Osteoblast (primary cell): ENCODE data around the gene BEND6. TPM values are rescaled to one million over a fixed set of nuclear protein-coding genes. Genes with fewer than 3 reads are reported as not detected.

Experiments used
- DNase-seq: peaks from one replicate; pipeline ENCODE4 v3.0.0; 2011; ENCODE audit warnings: low spot score, mixed read lengths; ENCODE audit not compliant: insufficient read length; ENCODE audit errors: missing footprints
- H2AFZ ChIP-seq: 2 replicates; pipeline ENCODE4 v1.6.0; 2011; ENCODE audit warnings: mild to moderate bottlenecking, low read length
- H3K27ac ChIP-seq: 2 replicates; pipeline ENCODE4 v1.5.1; 2011; ENCODE audit warnings: mild to moderate bottlenecking, low read depth, low read length, moderate library complexity
- H3K27me3 ChIP-seq: 2 replicates; pipeline ENCODE4 v1.6.0; 2012; ENCODE audit warnings: mild to moderate bottlenecking, control low read depth, inconsistent platforms, low read length, moderate library complexity; ENCODE audit not compliant: insufficient read depth
- H3K36me3 ChIP-seq: 2 replicates; pipeline ENCODE4 v1.5.1; 2011; ENCODE audit warnings: mild to moderate bottlenecking, low read length, control low read depth, moderate library complexity; ENCODE audit not compliant: insufficient read depth
- H3K4me1 ChIP-seq: 2 replicates; pipeline ENCODE4 v1.5.1; 2011; ENCODE audit warnings: mild to moderate bottlenecking, low read length, control low read depth, moderate library complexity; ENCODE audit not compliant: insufficient read depth
- H3K4me2 ChIP-seq: 2 replicates; pipeline ENCODE4 v1.6.0; 2011; ENCODE audit warnings: mild to moderate bottlenecking, low read length; ENCODE audit not compliant: insufficient read depth
- H3K4me3 ChIP-seq: fragments of 200-600 bp; sonication (generic); 3 replicates; pipeline ENCODE4 v1.5.1; 2012; ENCODE audit warnings: mild to moderate bottlenecking, low read length, inconsistent platforms; ENCODE audit not compliant: insufficient read depth
- H3K79me2 ChIP-seq: 2 replicates; pipeline ENCODE4 v1.6.0; 2012; ENCODE audit warnings: mild to moderate bottlenecking, low read length, control low read depth, inconsistent platforms; ENCODE audit not compliant: insufficient read depth
- H3K9me3 ChIP-seq: 2 replicates; pipeline ENCODE4 v1.5.1; 2011; ENCODE audit warnings: low read depth, low read length, control low read depth
- H4K20me1 ChIP-seq: 2 replicates; pipeline ENCODE4 v1.6.0; 2012; ENCODE audit warnings: mild to moderate bottlenecking, low read length, control low read depth; ENCODE audit not compliant: insufficient read depth
- CTCF ChIP-seq: IDR thresholded peaks from 2 replicates; pipeline ENCODE4 v1.5.1; 2011; ENCODE audit warnings: mild to moderate bottlenecking, low read depth, low read length, moderate library complexity; ENCODE audit errors: extremely low read depth
- total RNA-seq: library from RNA; depleted of rRNA; stranded (reverse); fragments of >200 nt; gene quantifications from 2 replicates; pipeline ENCODE4 v1.2.3, GENCODE V29; 2012

Gene BEND6
- total RNA-seq, 1 donor: 22.4 TPM

GRCh38 chr6:57069228-57069627 lies 114.3 kb downstream of the BEND6 start:
- no peak for TF ChIP-seq CTCF
- H3K4me2 ChIP-seq: no peak overlapping the region
- no peaks in the 10 kb centered on the region for H3K27me3 ChIP-seq
- no peaks in the 10 kb centered on the region for H3K9me3 ChIP-seq
- peaks cover 16% of the 10 kb centered on the region for H3K4me1 ChIP-seq
- H4K20me1 ChIP-seq: no peaks in the 10 kb centered on the region
- H3K79me2 ChIP-seq: no peaks in the 10 kb centered on the region
- no peak overlapping the region for H3K4me3 ChIP-seq
- H3K27ac ChIP-seq: no peak overlapping the region
- DNase-seq: no peak
- H3K36me3 ChIP-seq: no peaks in the 10 kb centered on the region
- H2AFZ ChIP-seq: no peak overlapping the region

- no peaks in the 10 kb centered on the region for H3K79me2 ChIP-seq
- no peaks in the 10 kb centered on the region for H3K27me3 ChIP-seq
- TF ChIP-seq CTCF: no peak
- no peak overlapping the region for H3K4me2 ChIP-seq
- peaks cover 13% of the 10 kb centered on the region for H3K4me1 ChIP-seq
- no peaks in the 10 kb centered on the region for H4K20me1 ChIP-seq
- H2AFZ ChIP-seq: no peak overlapping the region
- H3K36me3 ChIP-seq: no peaks in the 10 kb centered on the region
- no peak overlapping the region for H3K27ac ChIP-seq
- no peak for DNase-seq
- H3K4me3 ChIP-seq: no peak overlapping the region
- H3K9me3 ChIP-seq: no peaks in the 10 kb centered on the region
Observed at GRCh38 chr6:57069920-57070331, 115.0 kb downstream of the BEND6 start.

GRCh38 chr6:57072108-57072507 lies 117.2 kb downstream of the BEND6 start:
- H3K4me3 ChIP-seq: no peak overlapping the region
- H3K4me2 ChIP-seq: no peak overlapping the region
- no peak for DNase-seq
- no peaks in the 10 kb centered on the region for H4K20me1 ChIP-seq
- H3K9me3 ChIP-seq: no peaks in the 10 kb centered on the region
- H3K79me2 ChIP-seq: no peaks in the 10 kb centered on the region
- H3K27ac ChIP-seq: no peak overlapping the region
- no peak overlapping the region for H2AFZ ChIP-seq
- H3K27me3 ChIP-seq: no peaks in the 10 kb centered on the region
- no peaks in the 10 kb centered on the region for H3K36me3 ChIP-seq
- peaks cover 12% of the 10 kb centered on the region for H3K4me1 ChIP-seq
- TF ChIP-seq CTCF: no peak

GRCh38 chr6:57074383-57074782 lies 119.5 kb downstream of the BEND6 start:
- no peak overlapping the region for H3K4me3 ChIP-seq
- DNase-seq: no peak
- H3K36me3 ChIP-seq: no peaks in the 10 kb centered on the region
- H3K9me3 ChIP-seq: no peaks in the 10 kb centered on the region
- TF ChIP-seq CTCF: no peak
- no peaks in the 10 kb centered on the region for H3K79me2 ChIP-seq
- no peaks in the 10 kb centered on the region for H3K27me3 ChIP-seq
- H3K27ac ChIP-seq: no peak overlapping the region
- H3K4me2 ChIP-seq: no peak overlapping the region
- H4K20me1 ChIP-seq: no peaks in the 10 kb centered on the region
- H2AFZ ChIP-seq: no peak overlapping the region
- no peaks in the 10 kb centered on the region for H3K4me1 ChIP-seq
